NCI-H1694 treated with DMSO at 0.1 percent for 48 hours (cell line): ENCODE measurements around the gene DSCAM.
"Not testable (repeated sequence)": the region's sequence is repeated elsewhere in the genome, so short reads cannot be mapped to it uniquely, and the experiment has no call there.

ENCODE experiments used
- DNase-seq: peaks from one replicate; lab custom pipeline; 2025; lab: John Stamatoyannopoulos, UW

DSCAM gene

DNA sequence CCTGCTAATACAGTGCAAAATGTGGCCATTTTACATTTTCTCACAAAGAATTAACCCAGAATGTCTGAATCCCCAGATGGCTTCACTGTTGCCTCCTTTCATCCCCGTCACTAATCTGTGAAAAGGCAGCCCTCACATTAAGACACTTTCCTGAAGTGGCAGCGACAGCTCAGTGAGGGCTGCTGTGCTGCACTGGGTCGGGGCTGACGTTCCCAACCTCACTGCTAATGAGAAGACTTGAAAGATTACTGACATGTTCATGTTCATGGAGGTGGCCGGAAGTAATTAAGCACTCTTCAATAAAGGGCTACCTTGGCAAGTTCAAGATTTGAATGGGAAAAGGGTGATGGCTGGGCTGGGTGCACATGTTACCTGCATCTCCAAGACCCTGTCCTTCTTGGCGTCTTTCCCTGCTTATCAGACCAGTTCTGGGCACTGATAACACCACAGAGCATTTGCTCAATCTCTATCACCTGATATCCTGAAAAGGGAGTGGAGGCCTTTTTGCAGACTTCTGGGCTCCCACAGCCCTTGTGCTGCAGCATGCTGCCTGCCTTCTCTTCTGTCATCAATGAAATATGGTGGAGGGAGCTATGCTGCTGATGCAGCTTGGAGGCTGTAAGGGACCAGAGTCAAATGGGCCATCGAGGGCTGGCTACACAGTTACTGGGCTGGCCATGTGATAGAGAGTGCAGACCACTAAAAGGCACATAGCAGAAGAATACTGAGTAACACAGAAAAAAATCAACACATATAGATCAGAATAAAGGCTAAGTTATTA is 596.3 kb downstream of the DSCAM start:
- no peak for DNase-seq

DNA sequence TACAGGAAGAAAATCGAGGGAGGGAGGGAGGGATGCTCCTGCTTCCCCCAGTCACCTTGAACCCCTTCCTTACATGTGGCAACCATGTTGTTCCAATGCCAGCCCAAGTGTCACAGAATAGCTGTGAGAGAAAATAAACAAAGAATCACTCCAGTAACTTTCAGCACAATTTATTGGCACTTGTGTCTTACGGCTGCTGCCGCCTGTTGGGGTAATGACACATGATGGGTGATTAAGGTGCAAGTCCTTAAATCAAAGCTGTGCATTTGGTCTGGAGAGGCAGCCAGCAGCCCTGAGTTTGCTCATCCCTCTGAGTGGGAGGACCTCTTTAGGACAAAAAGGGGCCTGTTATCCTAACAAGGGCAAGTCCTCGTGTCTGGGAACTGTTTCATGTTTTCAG is 602.0 kb downstream of the DSCAM start:
- DNase-seq, result no peak

DNA sequence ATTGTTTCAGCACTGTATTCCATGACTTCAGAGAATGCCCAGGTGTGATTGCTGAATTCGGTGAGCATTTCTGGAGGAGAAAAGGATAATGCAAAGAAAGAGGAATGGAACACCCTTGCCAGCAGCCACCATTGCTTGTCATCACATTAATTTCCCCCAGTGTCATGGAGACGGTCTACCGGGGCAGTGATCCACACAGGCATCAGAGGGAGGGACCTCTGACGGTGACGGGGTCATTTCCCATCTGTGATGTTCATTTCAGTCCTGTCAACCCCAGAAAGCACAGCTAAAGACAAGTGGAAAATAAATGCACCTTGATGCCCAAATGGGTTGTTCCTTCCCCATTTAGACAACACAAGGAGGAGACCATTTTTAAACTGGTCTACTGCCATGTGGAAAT is 603.3 kb downstream of the DSCAM start:
- DNase-seq, result no peak

DNA sequence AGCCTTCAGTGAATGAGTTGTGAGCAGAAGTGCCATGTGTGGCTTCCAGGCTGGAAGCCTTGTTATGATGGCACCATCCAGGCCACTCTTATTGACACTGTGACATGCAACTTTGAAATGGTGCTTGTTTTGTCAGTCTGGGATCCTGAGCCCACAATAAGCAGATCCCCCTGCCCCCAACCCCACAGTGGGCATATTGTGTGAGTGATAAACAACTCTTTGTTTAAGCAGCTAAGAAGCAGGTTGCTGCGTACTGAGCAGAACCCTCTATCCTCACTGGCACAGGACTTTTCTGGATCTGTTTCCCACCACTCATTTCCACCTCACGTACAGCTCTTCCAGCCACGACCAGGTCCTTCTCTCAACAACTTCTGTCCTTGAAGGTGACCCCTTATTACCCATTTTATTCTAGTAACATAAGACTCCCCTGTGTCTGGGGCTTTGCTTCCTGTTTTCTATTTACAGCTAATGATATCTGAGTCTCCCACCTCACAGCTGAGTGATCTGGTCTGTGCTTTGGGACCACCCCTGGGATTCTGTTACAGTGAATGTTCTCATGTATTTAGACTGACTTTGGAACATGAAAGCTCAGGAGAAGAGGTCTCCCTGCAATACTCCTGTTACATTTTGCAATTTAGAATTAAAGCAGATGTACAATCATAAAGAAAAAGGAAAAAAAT is 604.2 kb downstream of the DSCAM start:
- no peak for DNase-seq

DNA sequence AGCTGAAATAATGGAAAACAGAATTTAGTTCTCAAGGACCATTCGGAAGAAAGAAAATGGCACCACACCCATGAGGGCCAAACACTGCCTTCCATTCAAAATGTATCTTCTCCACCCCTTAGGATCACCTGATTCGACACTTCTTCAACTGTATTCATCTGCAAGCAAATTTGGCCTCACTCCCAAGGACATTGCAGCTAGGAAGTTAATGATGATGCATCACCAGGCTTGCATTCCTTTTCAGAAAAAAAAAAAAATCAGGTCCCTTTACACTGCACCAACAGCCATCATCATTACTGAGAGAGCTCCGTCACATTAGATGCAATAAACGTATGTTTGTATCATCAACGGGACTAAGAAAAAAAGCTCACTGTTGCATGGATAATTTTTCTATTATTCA is 611.4 kb downstream of the DSCAM start:
- no peak for DNase-seq

DNA sequence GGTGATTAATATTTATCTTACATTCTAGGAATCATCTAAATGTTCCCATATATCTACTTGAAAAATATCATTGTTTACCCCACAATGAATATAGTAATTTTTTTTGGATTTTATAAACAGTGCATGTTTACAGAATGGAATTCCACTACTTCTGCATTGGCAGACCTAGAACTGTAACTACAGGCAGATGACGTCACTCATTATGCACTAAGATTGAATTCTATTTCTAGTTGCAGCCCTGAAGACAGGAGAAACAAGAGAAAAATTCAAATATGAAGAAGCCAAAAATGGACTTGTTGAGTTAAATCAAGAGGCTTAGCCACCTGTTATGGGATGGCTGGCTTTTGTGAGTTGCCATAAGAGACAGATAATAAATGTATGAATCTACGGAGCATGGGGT is 615.0 kb downstream of the DSCAM start:
- DNase-seq, result no peak

DNA sequence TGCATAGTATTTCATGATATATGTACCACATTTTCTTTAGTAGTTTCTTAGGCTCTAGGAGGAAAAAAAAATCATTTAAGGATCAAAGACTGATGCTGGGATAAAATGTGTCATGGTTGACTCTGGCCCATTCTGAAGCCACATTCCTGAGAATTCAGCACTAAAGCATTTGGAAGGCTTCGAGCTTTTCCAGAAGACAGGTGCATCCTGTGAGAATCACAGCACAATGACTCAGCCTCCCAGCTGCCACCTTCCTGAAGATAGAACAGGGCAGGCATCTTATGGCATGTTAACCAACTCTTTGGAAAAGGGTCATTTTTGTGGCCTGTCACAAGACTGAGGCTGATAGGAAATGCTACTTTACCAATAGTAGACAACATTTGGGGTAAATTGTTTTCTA is 619.9 kb downstream of the DSCAM start:
- no peak for DNase-seq

DNA sequence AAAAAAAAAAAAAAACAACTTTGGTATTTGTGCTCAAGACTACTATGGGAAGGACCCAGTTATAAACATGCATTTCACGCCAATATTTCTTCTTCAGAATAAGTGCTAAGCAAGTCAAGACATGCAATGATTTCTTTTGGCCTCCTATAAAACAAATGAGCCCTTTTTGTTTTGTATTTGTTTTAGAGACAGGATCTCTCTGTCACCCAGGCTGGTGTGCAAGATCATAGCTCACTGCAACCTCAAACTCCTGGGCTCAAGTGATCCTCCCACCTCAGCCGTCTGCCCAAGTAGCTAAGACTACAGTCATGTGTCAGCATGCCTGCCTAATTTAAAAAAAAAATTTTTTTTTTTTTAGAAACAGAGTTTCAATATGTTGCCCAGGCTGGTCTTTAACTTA is 631.0 kb downstream of the DSCAM start:
- DNase-seq, result no peak

DNA sequence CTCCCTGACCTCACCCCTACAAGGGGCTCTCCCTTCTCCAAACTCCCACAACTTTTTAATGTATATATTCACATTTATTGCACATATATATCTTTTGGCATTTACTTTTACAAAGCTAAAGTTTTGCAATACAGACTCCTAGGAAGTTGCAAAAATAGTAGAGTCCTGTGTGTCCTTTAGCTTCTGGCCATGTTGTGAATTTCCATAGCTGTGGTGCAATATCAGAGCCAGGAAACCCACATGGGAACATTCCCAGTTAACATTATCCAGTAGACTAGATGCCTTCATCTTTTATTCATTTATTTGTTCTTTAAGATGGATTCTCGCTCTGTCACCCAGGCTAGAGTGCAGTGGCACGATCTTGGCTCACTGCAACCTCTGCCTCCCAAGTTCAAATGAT is 636.7 kb downstream of the DSCAM start:
- no peak for DNase-seq

DNA sequence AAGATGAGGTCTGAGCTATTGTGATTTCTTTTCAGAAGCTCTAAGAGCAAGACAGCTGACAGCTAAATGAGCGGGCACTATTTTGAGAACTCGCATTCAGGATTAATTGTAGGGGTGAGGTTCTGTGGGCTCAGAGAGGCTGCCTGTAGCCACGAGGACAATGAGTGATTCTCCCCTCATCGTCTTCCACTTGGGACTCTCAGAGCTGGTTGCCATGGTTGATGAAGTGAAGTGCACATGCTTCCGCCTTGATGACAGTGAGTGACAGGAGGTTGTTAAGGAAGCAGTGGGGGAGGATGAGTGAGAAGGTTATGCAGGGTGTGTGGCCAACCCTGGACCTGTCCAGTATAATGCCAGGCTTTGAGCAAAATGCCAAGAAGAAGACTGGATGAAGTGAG is 638.0 kb downstream of the DSCAM start:
- no peak for DNase-seq

DNA sequence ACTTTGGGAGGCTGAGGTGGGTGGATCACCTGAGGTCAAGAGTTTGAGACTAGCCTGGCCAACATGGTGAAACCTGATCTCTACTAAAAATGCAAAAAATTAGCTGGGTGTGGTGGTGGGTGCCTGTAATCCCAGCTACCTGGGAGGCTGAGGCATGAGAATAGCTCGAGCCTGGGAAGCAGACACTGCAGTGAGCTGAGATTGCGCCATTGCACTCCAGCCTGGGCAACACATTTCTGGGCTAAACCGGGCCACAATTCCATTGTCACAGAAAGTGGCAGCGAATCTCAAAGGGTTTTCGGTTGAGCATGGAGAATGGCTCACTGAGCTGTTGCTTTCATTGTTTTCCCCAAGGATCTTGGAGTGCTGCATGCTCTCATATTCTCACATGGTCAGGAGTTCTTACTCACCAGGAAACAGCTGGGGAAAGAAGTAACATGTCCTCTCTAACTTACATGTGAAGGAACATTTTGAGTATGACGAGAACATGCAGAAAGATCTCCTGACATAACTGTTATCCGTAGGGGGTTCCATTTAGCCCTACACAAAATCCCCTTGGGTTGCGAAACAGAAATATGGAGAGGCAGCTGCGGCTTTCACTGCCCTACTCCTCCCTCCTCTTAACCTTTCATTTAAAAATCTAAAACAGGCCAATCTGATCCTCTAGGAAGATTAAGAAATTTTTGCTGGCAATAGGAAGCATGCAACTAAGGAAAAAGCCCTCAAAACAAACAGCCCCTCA is 638.6 kb downstream of the DSCAM start:
- no peak for DNase-seq

DNA sequence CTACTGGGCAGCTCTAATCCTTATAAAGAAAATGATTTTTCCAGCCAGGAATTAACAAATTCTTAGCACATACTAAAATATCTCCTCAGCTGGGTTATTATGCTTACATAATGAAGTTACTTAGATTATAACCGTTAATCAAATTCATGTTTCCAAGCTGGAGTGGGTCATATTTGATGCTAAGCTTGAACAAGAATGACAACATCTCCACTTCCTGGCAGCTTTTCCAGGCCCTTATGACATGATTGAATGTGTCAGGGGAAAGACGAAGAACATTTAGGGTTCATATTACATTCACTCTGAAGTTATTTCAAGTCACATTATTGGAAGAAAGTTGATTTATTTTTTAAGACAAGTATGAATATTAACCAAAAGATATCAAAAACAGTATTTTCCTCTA is 646.0 kb downstream of the DSCAM start:
- DNase-seq, result no peak

DNA sequence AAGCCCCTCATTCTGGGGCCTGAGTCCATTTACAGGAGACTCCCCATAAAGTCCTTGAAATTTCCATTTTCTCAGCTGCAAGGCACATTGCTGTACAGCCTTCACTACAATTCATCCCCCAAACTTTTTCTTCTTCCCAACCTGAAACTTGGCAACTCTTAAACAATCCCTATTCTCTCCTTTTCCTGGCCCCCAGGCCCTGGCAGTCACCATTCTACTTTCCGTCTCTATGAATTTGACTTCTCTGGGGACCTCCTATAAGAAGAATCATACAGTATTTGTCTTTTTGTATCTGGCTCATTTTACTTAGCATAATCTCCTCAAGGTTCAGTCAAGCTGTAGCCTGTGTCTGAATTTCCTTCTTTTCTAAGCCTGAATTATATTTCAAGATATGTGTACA is 646.8 kb downstream of the DSCAM start:
- no peak for DNase-seq

DNA sequence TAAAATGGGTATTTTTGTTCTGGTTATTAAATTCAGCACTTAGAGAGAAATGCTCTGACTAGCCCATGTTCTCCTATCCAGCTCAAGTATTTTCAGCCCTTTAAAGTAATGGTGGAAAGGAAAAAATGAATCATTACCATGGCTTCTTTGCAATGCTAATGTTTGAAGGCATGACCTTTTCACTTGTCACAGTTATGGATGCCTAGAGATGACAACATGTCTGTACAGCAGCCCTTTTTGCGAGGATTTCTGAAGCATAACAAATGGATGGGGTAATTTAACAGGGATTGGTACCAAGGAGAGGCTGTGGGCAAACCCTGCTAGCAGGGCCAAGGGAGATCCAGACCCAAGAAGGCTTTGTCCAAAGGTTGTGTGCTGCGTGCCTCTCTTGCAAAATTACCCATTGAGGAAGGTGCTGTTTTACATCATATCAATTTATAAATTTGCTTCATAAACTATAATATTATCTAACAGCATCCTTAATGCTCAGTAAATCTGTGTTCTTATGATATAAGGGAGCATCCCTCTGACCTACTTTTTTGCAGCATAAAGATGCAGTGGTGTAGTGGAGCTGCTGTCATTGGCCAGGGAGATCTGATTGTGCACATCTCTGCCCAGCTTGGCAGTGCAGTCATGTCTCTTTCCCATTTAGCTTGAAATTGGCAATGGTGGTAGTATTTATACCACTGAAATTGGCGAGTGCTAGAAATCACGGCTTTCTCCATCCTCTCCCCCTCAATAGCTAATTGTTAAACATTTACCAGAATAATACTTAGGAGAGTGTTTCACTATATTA is 652.6 kb downstream of the DSCAM start:
- no peak for DNase-seq

DNA sequence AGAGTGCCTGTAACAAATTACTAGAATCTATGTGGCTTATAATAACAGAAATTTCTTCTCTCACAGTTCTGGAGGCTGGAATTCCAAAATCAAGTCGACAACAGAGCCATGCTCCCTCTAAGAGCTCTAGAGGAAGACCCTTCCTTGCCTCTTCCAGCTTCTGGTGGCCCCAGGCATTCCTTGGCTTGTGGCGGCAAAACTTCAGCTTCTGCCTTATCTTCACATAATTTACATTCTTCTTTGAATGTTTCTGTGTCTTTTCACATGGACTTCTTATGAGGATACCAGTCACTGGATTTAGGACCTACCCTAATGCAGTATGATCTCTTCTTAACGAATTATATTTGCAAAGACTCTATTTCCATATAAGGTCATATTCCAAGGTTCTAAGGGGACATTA is 655.3 kb downstream of the DSCAM start:
- DNase-seq, result no peak

DNA sequence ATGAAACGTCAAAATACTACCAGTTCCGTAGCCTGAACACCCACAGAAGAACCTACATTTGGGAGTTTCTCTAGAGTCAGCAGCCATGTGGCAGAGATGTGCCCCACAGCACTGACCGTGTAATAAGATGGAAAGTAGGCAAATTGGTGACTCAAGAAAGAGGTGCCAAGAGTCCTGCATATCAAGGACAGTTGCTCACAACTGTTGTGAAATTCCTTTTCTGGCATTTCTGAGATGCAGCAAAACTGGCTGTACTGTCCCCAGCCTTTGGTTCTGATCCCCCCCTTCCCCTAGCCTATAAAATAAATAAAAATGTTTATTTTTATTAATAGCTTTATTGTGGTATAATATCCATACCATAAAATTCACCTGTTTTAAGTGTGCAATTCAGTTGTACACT is 655.8 kb downstream of the DSCAM start:
- DNase-seq, result no peak

DNA sequence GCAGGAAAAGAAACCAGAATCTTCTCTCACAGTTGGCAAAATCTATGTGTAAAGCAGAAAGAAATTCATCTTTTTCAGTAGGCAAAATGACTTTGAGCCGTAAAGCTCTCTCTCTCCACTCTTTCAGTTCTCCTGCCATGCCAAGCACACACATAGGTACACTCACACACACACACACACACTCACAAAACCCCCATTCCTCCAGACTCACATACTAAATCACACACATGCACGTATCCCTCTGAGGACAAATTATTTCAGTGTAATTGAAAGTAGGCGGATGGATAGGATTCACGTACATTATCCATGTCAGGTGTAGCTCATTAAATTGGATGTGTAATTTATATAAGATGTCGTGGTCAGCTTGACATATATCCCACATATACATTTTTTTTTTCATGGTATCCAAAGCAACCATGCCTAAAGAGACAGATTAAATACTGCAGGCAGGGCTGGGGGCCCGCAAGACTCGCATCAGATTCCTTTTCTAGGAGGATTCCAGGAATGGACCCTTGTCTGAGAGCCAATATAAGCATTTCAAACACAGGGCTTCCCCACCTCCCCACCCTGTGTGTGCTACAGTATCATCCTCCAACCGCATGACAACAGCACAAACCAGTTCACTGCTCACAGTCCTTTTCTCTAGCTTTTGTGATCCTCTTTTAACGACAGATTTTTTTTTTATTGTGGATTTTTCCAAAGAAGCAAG is 658.9 kb downstream of the DSCAM start:
- DNase-seq, result no peak

DNA sequence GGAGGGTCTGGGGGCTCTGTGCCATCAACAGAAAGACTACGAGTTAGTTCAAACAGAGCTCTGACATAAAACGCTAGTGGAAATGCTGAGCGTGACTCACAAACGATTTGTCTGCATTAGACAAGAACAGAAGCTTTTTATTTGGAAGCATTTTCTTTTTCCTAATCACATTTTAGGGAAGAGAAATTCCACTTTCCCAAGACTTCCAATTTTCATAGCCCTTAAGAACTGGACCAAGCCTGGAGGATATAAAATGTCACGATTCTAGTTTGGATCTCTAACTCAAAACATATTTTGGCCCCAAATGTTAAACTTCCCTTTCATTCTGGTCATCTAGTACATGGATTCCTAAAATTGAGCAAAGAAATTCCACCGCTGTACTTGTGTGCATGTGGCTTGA is 659.7 kb downstream of the DSCAM start:
- DNase-seq, result no peak

DNA sequence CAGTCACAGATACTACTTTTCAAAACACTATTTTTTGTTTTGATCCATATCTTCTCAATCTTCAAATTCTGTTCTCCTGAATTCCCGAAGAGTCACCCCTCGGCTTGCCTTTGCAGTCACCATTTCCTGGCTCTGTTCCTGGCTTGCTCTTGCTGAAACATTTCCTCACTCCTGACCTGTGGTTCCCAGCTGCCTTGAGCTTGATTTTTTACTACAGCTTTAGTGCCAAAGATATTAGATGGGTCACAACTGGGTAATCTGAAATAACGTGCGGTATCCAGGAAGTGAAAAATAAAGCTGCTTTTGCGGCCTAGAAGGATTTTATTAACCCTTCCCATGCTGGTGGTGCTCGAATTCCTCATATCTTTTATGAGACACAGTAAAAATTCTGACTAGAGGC is 660.9 kb downstream of the DSCAM start:
- no peak for DNase-seq

DNA sequence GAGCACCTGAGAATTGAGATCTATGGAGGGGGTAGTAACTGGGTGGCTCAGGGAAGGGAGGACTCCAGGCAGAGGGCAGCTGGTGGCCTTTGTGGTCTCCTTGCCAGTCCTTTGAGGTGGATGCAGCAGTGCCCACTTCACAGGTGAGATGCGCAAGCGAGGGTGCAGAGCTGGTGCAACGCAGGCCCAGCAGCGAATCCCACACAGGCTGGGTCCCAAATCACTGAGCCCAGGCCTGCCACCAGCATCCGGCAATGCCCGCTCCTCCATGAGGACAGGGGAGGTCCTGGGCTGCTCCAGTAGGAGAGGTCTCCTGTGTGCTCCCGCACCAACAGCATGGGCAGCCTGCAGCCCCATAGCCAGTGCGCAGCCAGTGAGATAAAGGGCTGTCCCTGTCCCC is 661.8 kb downstream of the DSCAM start:
- DNase-seq, result no peak

DNA sequence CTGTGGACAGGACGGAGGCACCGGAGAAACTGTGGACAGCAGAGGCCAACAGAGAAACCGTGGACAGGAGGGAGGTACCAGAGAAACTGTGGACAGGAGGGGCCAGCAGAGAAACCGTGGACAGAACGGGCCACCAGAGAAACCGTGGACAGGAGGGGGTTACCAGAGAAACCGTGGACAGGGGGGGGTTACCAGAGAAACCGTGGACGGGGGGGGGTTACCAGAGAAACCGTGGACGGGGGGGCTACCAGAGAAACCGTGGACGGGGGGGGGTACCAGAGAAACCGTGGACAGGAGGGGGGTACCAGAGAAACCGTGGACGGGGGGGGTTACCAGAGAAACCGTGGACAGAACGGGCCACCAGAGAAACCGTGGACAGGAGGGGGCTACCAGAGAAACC is 664.5 kb downstream of the DSCAM start:
- not testable (repeated sequence) for DNase-seq

DNA sequence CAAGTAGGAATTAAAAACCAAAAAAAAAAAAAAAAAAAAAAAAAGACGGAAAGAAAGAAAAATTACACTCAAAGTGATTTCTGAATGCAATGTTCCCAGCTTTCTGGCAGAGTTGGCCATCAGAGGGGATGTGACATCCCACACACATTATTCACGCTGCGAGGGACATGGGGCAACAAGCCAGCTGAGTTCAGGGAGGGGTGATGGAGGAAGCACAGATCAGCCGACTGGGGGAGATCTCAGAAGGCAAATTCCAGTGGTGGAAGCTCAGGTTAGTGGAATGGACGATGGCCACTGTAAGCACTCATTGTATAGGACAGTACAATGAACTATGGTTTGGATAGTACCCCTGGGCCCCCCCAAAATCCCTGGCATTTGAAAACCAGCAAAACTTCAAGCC is 667.8 kb downstream of the DSCAM start:
- no peak for DNase-seq
